CD4-positive, alpha-beta T cell treated with Interleukin-6 for 4 hours (primary cell): Measurements from ENCODE around the gene C19orf67.
A peak's percentile ranks its signal among the peaks of the same experiment; 100 is the strongest.

Source experiments
- DNase-seq: peaks from one replicate; pipeline ENCODE4 v3.0.0-alpha.2; 2020; ENCODE audit warnings: mixed read lengths

C19orf67 gene

GRCh38 chr19:14081797-14082674 lies 3.5 kb downstream of the C19orf67 start:
- peak; percentile 26 for DNase-seq

GRCh38 chr19:14080887-14081796 lies 4.4 kb downstream of the C19orf67 start:
- peak; percentile 99 for DNase-seq

- no peak for DNase-seq
These were observed 7.2 kb downstream of the C19orf67 start for GRCh38 chr19:14078411-14078810.

GRCh38 chr19:14073925-14074838 lies 11.4 kb downstream of the C19orf67 start:
- peak; percentile 17 for DNase-seq

- DNase-seq = peak; percentile 81
These were observed 12.2 kb downstream of the C19orf67 start for GRCh38 chr19:14073261-14073924.

- DNase-seq = peak; percentile 47
These were observed 12.9 kb downstream of the C19orf67 start, which contains the start of gene MISP3 for GRCh38 chr19:14072535-14073260. Gene MISP3, plus strand, starts transcription at chr19:14072786. Its CDS starts 524 bp downstream, at chr19:14073310.

- no peak for DNase-seq
These were observed 15.1 kb downstream of the C19orf67 start for GRCh38 chr19:14070268-14071050.

GRCh38 chr19:14066134-14066533 lies 19.4 kb downstream of the C19orf67 start:
- DNase-seq = no peak

- no peak for DNase-seq
These were observed 22.5 kb downstream of the C19orf67 start for GRCh38 chr19:14063105-14063504.

GRCh38 chr19:14062558-14062855 lies 23.1 kb downstream of the C19orf67 start:
- no peak for DNase-seq

- DNase-seq = no peak
These were observed 23.6 kb downstream of the C19orf67 start, which contains the start of gene PALM3 for GRCh38 chr19:14061751-14062557. Gene PALM3, minus strand, starts transcription at chr19:14062076. Its CDS starts 96 bp downstream, at chr19:14061980.

- no peak for DNase-seq
These were observed 24.4 kb downstream of the C19orf67 start for GRCh38 chr19:14061081-14061749.

- DNase-seq = no peak
These were observed 25.9 kb downstream of the C19orf67 start for GRCh38 chr19:14059652-14060155.

GRCh38 chr19:14059093-14059480 lies 26.5 kb downstream of the C19orf67 start:
- peak; percentile 63 for DNase-seq

GRCh38 chr19:14058182-14059092 lies 27.1 kb downstream of the C19orf67 start:
- DNase-seq = no peak

GRCh38 chr19:14056741-14057356 lies 28.7 kb downstream of the C19orf67 start:
- no peak for DNase-seq

- no peak for DNase-seq
These were observed 29.4 kb downstream of the C19orf67 start for GRCh38 chr19:14056069-14056666.
